GM23338 (cell line): ENCODE measurements around the gene TBCC.

Experiments
- CREB1 ChIP-seq: fragments of 250-450 bp; sonication (Bioruptor Pico); IDR thresholded peaks from 2 replicates; pipeline ENCODE4 v1.5.0; 2020; ENCODE audit warnings: low read depth, mild to moderate bottlenecking, moderate library complexity
- EZH2 ChIP-seq: fragments of 200-600 bp; sonication (generic); IDR thresholded peaks from one replicate; pipeline ENCODE4 v1.8.0; 2017; ENCODE audit warnings: antibody characterized with exemption, mild to moderate bottlenecking, low read depth; ENCODE audit not compliant: unreplicated experiment
- EZH2phosphoT487 ChIP-seq: fragments of 200-600 bp; sonication (generic); IDR thresholded peaks from one replicate; pipeline ENCODE4 v1.8.1; 2018; ENCODE audit warnings: antibody characterized with exemption; ENCODE audit not compliant: unreplicated experiment
- JUNB ChIP-seq: IDR thresholded peaks from one replicate; pipeline ENCODE4 v1.6.1; 2016; ENCODE audit warnings: antibody characterized with exemption; ENCODE audit not compliant: unreplicated experiment
- NANOG ChIP-seq: IDR thresholded peaks from 2 replicates; pipeline ENCODE4 v1.6.1; 2016; ENCODE audit warnings: antibody characterized with exemption, borderline replicate concordance
- POLR2AphosphoS5 ChIP-seq: IDR thresholded peaks from 2 replicates; pipeline ENCODE4 v1.6.1; 2016; ENCODE audit warnings: antibody characterized with exemption, low read depth
- STAT1 ChIP-seq: IDR thresholded peaks from one replicate; pipeline ENCODE4 v1.6.1; 2016; ENCODE audit warnings: antibody characterized with exemption; ENCODE audit not compliant: unreplicated experiment
- ZNF331 ChIP-seq: fragments of 250-450 bp; sonication (Bioruptor Pico); IDR thresholded peaks from 2 replicates; pipeline ENCODE4 v1.5.0; 2020; ENCODE audit warnings: low read depth, mild to moderate bottlenecking, moderate library complexity
- TF ChIP-seq, protein P1 (sequence below), 2 experiments: fragments of 200-600 bp in 1 of 2; sonication (generic) in 1 of 2; conservative IDR thresholded peaks; 2 replicates each; pipeline versions ENCODE4 v1.5.1 to v1.6.1; 2016 to 2017; ENCODE audit warnings: antibody characterized with exemption in 2 of 2, low read depth in 2 of 2, mild to moderate bottlenecking in 2 of 2, moderate library complexity in 1 of 2
- TF ChIP-seq, protein P2 (sequence below): IDR thresholded peaks from 2 replicates; pipeline ENCODE4 v1.6.1; 2016; ENCODE audit warnings: antibody characterized with exemption
- TF ChIP-seq, protein P3 (sequence below): IDR thresholded peaks from one replicate; pipeline ENCODE4 v1.6.1; 2018; ENCODE audit warnings: antibody characterized with exemption; ENCODE audit not compliant: unreplicated experiment
- TF ChIP-seq, protein P4 (sequence below): fragments of 250-450 bp; sonication (Bioruptor Pico); IDR thresholded peaks from 2 replicates; pipeline ENCODE4 v1.5.0; 2020; ENCODE audit warnings: mild to moderate bottlenecking, moderate library complexity

DNA sequence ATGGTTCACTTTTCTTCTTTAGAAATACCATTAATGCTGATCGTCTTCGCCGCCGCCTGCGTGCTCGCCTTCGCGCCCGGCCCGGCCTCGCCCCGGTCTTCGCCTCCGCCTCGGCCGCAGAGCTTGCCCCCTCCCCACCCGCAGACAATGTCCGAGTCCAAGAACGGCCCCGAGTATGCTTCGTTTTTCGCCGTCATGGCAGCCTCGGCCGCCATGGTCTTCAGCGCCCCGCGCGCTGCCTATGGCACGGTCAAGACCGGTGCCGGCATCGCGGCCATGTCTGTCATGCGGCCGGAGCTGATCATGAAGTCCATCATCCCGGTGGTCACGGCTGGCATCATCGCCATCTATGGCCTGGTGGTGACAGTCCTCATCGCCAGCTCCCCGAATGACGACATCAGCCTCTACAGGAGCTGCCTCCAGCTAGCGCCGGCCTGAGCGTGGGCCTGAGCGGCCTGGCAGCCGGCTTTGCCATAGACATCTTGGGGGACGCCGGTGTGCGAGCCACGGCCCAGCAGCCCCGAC lies 18.8 kb downstream of the TBCC start:
- TF ChIP-seq, protein P1, sequence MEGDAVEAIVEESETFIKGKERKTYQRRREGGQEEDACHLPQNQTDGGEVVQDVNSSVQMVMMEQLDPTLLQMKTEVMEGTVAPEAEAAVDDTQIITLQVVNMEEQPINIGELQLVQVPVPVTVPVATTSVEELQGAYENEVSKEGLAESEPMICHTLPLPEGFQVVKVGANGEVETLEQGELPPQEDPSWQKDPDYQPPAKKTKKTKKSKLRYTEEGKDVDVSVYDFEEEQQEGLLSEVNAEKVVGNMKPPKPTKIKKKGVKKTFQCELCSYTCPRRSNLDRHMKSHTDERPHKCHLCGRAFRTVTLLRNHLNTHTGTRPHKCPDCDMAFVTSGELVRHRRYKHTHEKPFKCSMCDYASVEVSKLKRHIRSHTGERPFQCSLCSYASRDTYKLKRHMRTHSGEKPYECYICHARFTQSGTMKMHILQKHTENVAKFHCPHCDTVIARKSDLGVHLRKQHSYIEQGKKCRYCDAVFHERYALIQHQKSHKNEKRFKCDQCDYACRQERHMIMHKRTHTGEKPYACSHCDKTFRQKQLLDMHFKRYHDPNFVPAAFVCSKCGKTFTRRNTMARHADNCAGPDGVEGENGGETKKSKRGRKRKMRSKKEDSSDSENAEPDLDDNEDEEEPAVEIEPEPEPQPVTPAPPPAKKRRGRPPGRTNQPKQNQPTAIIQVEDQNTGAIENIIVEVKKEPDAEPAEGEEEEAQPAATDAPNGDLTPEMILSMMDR (conservative IDR thresholded peaks at IDR 0.05; ENCODE audit: low read depth in 2 of 2): no peak
- TF ChIP-seq EZH2phosphoT487 (no peak), EZH2 (no peak), POLR2AphosphoS5 (no peak), NANOG (no peak), JUNB (no peak), ZNF331 (CRISPR knock-in tag) (no peak), STAT1 (no peak), CREB1 (CRISPR knock-in tag) (no peak)
- TF ChIP-seq, protein P2, sequence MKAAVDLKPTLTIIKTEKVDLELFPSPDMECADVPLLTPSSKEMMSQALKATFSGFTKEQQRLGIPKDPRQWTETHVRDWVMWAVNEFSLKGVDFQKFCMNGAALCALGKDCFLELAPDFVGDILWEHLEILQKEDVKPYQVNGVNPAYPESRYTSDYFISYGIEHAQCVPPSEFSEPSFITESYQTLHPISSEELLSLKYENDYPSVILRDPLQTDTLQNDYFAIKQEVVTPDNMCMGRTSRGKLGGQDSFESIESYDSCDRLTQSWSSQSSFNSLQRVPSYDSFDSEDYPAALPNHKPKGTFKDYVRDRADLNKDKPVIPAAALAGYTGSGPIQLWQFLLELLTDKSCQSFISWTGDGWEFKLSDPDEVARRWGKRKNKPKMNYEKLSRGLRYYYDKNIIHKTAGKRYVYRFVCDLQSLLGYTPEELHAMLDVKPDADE: no peak
- TF ChIP-seq, protein P3, sequence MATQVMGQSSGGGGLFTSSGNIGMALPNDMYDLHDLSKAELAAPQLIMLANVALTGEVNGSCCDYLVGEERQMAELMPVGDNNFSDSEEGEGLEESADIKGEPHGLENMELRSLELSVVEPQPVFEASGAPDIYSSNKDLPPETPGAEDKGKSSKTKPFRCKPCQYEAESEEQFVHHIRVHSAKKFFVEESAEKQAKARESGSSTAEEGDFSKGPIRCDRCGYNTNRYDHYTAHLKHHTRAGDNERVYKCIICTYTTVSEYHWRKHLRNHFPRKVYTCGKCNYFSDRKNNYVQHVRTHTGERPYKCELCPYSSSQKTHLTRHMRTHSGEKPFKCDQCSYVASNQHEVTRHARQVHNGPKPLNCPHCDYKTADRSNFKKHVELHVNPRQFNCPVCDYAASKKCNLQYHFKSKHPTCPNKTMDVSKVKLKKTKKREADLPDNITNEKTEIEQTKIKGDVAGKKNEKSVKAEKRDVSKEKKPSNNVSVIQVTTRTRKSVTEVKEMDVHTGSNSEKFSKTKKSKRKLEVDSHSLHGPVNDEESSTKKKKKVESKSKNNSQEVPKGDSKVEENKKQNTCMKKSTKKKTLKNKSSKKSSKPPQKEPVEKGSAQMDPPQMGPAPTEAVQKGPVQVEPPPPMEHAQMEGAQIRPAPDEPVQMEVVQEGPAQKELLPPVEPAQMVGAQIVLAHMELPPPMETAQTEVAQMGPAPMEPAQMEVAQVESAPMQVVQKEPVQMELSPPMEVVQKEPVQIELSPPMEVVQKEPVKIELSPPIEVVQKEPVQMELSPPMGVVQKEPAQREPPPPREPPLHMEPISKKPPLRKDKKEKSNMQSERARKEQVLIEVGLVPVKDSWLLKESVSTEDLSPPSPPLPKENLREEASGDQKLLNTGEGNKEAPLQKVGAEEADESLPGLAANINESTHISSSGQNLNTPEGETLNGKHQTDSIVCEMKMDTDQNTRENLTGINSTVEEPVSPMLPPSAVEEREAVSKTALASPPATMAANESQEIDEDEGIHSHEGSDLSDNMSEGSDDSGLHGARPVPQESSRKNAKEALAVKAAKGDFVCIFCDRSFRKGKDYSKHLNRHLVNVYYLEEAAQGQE: no peak
- TF ChIP-seq, protein P4, sequence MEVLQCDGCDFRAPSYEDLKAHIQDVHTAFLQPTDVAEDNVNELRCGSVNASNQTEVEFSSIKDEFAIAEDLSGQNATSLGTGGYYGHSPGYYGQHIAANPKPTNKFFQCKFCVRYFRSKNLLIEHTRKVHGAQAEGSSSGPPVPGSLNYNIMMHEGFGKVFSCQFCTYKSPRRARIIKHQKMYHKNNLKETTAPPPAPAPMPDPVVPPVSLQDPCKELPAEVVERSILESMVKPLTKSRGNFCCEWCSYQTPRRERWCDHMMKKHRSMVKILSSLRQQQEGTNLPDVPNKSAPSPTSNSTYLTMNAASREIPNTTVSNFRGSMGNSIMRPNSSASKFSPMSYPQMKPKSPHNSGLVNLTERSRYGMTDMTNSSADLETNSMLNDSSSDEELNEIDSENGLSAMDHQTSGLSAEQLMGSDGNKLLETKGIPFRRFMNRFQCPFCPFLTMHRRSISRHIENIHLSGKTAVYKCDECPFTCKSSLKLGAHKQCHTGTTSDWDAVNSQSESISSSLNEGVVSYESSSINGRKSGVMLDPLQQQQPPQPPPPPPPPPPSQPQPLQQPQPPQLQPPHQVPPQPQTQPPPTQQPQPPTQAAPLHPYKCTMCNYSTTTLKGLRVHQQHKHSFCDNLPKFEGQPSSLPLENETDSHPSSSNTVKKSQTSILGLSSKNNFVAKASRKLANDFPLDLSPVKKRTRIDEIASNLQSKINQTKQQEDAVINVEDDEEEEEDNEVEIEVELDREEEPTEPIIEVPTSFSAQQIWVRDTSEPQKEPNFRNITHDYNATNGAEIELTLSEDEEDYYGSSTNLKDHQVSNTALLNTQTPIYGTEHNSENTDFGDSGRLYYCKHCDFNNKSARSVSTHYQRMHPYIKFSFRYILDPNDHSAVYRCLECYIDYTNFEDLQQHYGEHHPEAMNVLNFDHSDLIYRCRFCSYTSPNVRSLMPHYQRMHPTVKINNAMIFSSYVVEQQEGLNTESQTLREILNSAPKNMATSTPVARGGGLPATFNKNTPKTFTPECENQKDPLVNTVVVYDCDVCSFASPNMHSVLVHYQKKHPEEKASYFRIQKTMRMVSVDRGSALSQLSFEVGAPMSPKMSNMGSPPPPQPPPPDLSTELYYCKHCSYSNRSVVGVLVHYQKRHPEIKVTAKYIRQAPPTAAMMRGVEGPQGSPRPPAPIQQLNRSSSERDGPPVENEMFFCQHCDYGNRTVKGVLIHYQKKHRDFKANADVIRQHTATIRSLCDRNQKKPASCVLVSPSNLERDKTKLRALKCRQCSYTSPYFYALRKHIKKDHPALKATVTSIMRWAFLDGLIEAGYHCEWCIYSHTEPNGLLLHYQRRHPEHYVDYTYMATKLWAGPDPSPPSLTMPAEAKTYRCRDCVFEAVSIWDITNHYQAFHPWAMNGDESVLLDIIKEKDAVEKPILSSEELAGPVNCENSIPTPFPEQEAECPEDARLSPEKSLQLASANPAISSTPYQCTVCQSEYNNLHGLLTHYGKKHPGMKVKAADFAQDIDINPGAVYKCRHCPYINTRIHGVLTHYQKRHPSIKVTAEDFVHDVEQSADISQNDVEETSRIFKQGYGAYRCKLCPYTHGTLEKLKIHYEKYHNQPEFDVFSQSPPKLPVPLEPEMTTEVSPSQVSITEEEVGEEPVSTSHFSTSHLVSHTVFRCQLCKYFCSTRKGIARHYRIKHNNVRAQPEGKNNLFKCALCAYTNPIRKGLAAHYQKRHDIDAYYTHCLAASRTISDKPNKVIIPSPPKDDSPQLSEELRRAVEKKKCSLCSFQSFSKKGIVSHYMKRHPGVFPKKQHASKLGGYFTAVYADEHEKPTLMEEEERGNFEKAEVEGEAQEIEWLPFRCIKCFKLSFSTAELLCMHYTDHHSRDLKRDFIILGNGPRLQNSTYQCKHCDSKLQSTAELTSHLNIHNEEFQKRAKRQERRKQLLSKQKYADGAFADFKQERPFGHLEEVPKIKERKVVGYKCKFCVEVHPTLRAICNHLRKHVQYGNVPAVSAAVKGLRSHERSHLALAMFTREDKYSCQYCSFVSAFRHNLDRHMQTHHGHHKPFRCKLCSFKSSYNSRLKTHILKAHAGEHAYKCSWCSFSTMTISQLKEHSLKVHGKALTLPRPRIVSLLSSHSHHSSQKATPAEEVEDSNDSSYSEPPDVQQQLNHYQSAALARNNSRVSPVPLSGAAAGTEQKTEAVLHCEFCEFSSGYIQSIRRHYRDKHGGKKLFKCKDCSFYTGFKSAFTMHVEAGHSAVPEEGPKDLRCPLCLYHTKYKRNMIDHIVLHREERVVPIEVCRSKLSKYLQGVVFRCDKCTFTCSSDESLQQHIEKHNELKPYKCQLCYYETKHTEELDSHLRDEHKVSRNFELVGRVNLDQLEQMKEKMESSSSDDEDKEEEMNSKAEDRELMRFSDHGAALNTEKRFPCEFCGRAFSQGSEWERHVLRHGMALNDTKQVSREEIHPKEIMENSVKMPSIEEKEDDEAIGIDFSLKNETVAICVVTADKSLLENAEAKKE (CRISPR knock-in tag): no peak
